ENCODE data around the gene ZNF674. TPM values are rescaled to one million over a fixed set of nuclear protein-coding genes. Genes with fewer than 3 reads are reported as not detected.

Gene ZNF674
- total RNA-seq = 4.5 to 6.4 TPM (median 5.7 TPM) in 3 replicates

- Mint-ChIP-seq H3K4me1 (peaks cover 10% of the 10 kb centered on the region), H3K27me3 (ENCODE audit: low read depth) (no peaks in the 10 kb centered on the region), H3K36me3 (peaks cover 3% of the 10 kb centered on the region), H3K27ac (peak within 1 kb of the TSS; percentile 98), H3K4me3 (peak within 1 kb of the TSS; percentile 91), H3K9me3 (peaks cover 24% of the 10 kb centered on the region)
- peak; percentile 81 to 88 for DNase-seq (ENCODE audit: low spot score in 2 of 2, unreplicated experiment in 2 of 2)
- no peak for TF ChIP-seq CTCF (IDR thresholded peaks at IDR 0.05; ENCODE audit: unreplicated experiment)
Measured at GRCh38 chrX:46545111-46546005, at the start of gene ZNF674. TSS of gene ZNF674 (minus strand) at chrX:46545421. CDS start at chrX:46542087, 3,334 bp downstream.

GRCh38 chrX:46589977-46590723 is 44.9 kb upstream of the ZNF674 start:
- no peaks in the 10 kb centered on the region for H3K27me3 Mint-ChIP-seq (ENCODE audit: low read depth)
- TF ChIP-seq CTCF (IDR thresholded peaks at IDR 0.05; ENCODE audit: unreplicated experiment) = no peak
- peaks cover 12% of the 10 kb centered on the region for H3K4me1 Mint-ChIP-seq
- peaks cover 25% of the 10 kb centered on the region for H3K9me3 Mint-ChIP-seq
- no peak overlapping the region for H3K4me3 Mint-ChIP-seq
- DNase-seq (ENCODE audit: low spot score in 2 of 2, unreplicated experiment in 2 of 2) = no peak
- H3K36me3 Mint-ChIP-seq = no peaks in the 10 kb centered on the region
- no peak overlapping the region for H3K27ac Mint-ChIP-seq

GRCh38 chrX:46588263-46588662 is 43.0 kb upstream of the ZNF674 start:
- H3K36me3 Mint-ChIP-seq = no peaks in the 10 kb centered on the region

GRCh38 chrX:46587753-46588171 is 42.5 kb upstream of the ZNF674 start:
- H3K4me1 Mint-ChIP-seq = peaks cover 20% of the 10 kb centered on the region
- TF ChIP-seq CTCF (IDR thresholded peaks at IDR 0.05; ENCODE audit: unreplicated experiment) = no peak
- H3K27me3 Mint-ChIP-seq (ENCODE audit: low read depth) = no peaks in the 10 kb centered on the region
- no peaks in the 10 kb centered on the region for H3K36me3 Mint-ChIP-seq
- peaks cover 11% of the 10 kb centered on the region for H3K9me3 Mint-ChIP-seq
- peak overlapping the region; percentile 66 for H3K27ac Mint-ChIP-seq
- no peak overlapping the region for H3K4me3 Mint-ChIP-seq
- no peak for DNase-seq (ENCODE audit: low spot score in 2 of 2, unreplicated experiment in 2 of 2)

More at GRCh38 chrX:46588263-46588662, 43.0 kb upstream of the ZNF674 start:
- no peak overlapping the region for H3K4me3 Mint-ChIP-seq
- no peak for DNase-seq (ENCODE audit: low spot score in 2 of 2, unreplicated experiment in 2 of 2)
- no peaks in the 10 kb centered on the region for H3K27me3 Mint-ChIP-seq (ENCODE audit: low read depth)
- peak overlapping the region; percentile 66 for H3K27ac Mint-ChIP-seq
- no peak for TF ChIP-seq CTCF (IDR thresholded peaks at IDR 0.05; ENCODE audit: unreplicated experiment)
- H3K4me1 Mint-ChIP-seq = peaks cover 15% of the 10 kb centered on the region
- H3K9me3 Mint-ChIP-seq = peaks cover 13% of the 10 kb centered on the region

DNA sequence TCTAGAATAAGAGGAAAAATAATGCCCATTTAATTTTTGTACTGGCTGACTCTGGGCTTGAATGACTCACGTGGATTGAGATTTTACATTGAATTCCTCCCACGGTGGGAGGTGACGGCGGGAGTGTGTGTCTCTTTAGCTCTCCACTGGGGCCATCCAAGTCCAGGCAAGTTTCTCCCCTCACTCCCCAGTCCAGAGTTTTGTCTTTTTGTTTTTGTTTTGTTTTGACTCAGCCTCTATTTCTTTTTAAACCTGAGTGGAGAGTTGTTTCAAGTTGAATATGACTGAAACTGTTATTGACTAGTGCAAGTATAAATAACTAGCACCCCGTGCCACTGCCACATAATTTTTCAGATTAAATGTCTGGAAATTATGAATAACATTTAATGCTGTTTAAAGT is 41.9 kb upstream of the ZNF674 start:
- no peak for TF ChIP-seq CTCF (IDR thresholded peaks at IDR 0.05; ENCODE audit: unreplicated experiment)
- DNase-seq (ENCODE audit: low spot score in 2 of 2, unreplicated experiment in 2 of 2) = no peak
- H3K4me3 Mint-ChIP-seq = no peak overlapping the region
- H3K27me3 Mint-ChIP-seq (ENCODE audit: low read depth) = no peaks in the 10 kb centered on the region
- peaks cover 26% of the 10 kb centered on the region for H3K4me1 Mint-ChIP-seq
- H3K27ac Mint-ChIP-seq = no peak overlapping the region
- H3K9me3 Mint-ChIP-seq = peaks cover 9% of the 10 kb centered on the region
- no peaks in the 10 kb centered on the region for H3K36me3 Mint-ChIP-seq

Data from mesothelial cell of epicardium (in vitro differentiated cells).